IPS-20b (cell line): ENCODE results near the gene ZNRF1.

Experiments used
- H3K27ac ChIP-seq: one replicate; pipeline ENCODE4 v1.5.1; 2013; ENCODE audit warnings: low read length
- H3K27me3 ChIP-seq: 2 replicates; pipeline ENCODE4 v1.6.1; 2013; ENCODE audit warnings: mild to moderate bottlenecking, low read length, inconsistent platforms; ENCODE audit not compliant: insufficient read depth
- H3K36me3 ChIP-seq: 2 replicates; pipeline ENCODE4 v1.6.1; 2013; ENCODE audit warnings: low read depth, mild to moderate bottlenecking, inconsistent platforms, low read length, moderate library complexity; ENCODE audit not compliant: insufficient read depth
- H3K4me1 ChIP-seq: 2 replicates; pipeline ENCODE4 v1.6.1; 2013; ENCODE audit warnings: mild to moderate bottlenecking, control low read depth, inconsistent platforms, low read length, moderate library complexity; ENCODE audit not compliant: insufficient read depth
- H3K4me3 ChIP-seq: 2 replicates; pipeline ENCODE4 v1.5.1; 2013; ENCODE audit warnings: mild to moderate bottlenecking, low read length, inconsistent platforms
- H3K9ac ChIP-seq: 2 replicates; pipeline ENCODE4 v1.6.1; 2013; ENCODE audit warnings: low read depth, mild to moderate bottlenecking, inconsistent platforms, low read length, moderate library complexity
- H3K9me3 ChIP-seq: 2 replicates; pipeline ENCODE4 v1.6.1; 2013; ENCODE audit warnings: mild to moderate bottlenecking, low read depth, low read length, inconsistent platforms; ENCODE audit not compliant: insufficient read depth

ZNRF1 gene

DNA sequence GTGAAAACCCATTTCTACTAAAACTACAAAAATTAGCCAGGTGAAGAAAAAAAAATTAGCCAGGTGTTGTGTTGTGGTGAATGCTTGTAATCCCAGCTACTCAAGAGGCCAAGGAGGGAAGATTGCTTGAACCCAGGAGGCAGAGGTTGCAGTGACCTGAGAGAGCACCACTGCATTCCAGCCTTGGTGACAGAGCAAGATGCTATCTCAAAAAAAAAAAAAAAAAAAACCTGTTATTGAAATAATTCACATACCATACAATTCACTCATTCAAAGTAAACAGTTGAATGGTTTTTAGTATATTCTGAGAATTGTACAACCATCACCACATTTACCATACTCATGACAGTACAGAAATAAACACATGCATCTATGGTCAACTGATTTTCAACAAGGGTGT, 31.0 kb downstream of the ZNRF1 start:
- H3K9me3 ChIP-seq: no peaks in the 10 kb centered on the region
- H3K27ac ChIP-seq: no peak overlapping the region
- no peaks in the 10 kb centered on the region for H3K27me3 ChIP-seq
- no peaks in the 10 kb centered on the region for H3K4me1 ChIP-seq
- no peaks in the 10 kb centered on the region for H3K36me3 ChIP-seq
- no peak overlapping the region for H3K4me3 ChIP-seq
- H3K9ac ChIP-seq: no peak overlapping the region

DNA sequence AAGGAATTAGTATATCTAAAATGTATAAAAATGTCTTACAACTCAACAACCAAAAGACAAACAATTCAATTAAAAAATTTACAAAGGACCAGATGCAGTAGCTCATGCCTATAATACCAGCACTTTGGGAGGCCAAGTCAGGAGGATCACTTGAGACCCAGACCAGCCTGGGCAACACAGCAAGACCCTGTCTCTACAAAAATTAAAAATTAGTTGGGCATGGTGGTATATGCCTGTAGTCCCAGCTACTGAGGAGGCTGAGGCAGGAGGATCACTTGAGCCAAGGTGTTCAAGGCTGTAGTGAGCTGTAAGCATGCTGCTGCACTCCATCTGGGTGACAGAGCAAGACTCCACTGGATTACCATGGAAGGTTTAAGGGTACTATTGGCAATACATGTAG, 33.8 kb downstream of the ZNRF1 start:
- Histone ChIP-seq H3K27me3 (no peaks in the 10 kb centered on the region), H3K27ac (no peak overlapping the region), H3K9me3 (no peaks in the 10 kb centered on the region; the same call in 1 of the 2 replicates), H3K9ac (no peak overlapping the region), H3K36me3 (peaks cover 7% of the 10 kb centered on the region; the same call in 1 of the 2 replicates), H3K4me3 (no peak overlapping the region), H3K4me1 (no peaks in the 10 kb centered on the region)

DNA sequence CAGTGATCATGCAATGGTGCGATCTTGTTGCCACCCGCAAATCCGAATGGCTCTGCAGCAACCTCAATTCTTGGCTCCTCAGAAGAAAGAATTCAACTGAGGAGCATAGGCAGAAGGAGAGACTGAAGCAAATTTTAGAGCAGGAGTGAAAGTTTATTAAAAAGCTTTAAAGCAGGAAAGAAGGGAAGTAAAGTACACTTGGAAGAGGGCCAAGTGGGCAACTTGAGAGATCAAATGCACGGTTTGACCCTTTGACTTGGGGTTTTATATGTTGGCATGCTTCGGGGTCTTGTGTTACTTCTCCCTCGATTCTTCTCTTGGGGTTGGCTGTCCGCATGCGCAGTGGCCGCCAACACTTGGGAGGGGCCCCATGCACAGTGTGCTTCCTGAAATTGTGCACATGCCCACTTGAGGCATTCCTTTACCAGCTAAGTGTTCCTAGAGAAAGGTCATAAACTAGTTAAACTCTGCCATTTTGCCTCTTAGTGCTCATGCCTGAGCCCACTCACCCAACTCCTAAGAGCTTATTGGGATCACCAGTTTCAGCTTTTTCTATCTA, 36.7 kb downstream of the ZNRF1 start:
- peaks cover 14% of the 10 kb centered on the region; the same call in 1 of the 2 replicates for H3K36me3 ChIP-seq
- H3K4me3 ChIP-seq: no peak overlapping the region
- no peak overlapping the region for H3K9ac ChIP-seq
- no peak overlapping the region for H3K27ac ChIP-seq
- H3K9me3 ChIP-seq: peaks cover 7% of the 10 kb centered on the region; the same call in 1 of the 2 replicates
- no peaks in the 10 kb centered on the region for H3K27me3 ChIP-seq
- peaks cover 6% of the 10 kb centered on the region; the same call in 1 of the 2 replicates for H3K4me1 ChIP-seq

DNA sequence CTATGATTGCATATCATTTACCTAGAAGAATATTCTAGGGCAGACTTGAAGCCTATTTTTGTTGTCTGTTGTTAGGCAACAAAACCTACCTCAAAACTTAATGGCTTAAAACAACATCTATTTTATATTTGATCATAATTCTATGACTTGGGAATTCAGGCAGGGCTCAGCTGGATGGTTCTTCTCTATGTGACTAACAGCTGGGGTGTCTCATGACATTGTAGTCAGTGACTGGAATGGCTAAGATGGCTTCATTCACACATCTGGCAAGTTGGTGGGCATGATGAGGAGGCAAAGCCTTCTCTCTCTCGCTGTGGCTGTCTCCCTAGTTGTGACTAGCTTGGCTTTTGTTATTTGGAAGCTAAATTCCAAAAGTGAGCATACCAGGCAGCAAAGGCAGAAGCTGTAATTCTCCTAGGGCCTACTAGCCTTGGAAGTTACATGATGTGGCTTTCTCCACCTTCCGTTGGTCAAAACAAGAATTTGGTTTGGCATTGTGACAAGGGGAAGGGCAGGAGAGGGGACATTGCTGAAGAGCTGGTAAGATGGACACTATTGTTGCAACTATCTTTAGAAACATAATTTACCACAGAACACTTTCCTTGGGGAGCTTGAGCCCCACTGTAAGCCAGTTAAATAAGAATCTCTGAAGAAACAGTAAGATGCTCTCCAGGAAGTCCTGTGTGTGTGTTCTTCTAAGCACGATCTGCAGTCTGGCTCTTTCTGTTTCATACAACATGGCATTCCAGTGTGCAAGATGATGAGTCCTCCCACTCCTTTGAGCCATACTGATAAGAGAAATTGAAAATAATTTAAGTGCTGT, 39.4 kb downstream of the ZNRF1 start:
- Histone ChIP-seq H3K4me3 (no peak overlapping the region), H3K4me1 (peaks cover 6% of the 10 kb centered on the region; the same call in 1 of the 2 replicates), H3K27me3 (no peaks in the 10 kb centered on the region), H3K9me3 (peaks cover 7% of the 10 kb centered on the region; the same call in 1 of the 2 replicates), H3K36me3 (peaks cover 14% of the 10 kb centered on the region; the same call in 1 of the 2 replicates), H3K27ac (no peak overlapping the region), H3K9ac (no peak overlapping the region)

DNA sequence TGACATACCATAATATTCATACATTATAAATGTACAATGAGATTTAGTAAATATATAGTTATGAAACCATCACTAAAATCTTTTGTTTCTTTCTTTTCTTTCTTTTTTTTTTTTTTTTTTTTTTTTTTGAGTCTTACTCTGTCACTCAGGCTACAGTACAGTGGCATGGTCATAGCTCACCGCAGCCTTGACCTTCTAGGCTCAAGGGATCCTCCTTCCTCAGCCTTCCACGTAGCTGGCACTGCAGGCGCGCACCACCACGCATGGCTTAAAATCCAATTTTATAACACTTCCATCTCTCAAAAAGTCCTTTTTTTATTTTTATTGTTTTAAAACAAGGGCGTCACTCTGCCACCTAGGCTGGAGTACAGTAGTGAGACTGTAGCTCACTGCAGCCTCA, 41.1 kb downstream of the ZNRF1 start:
- Histone ChIP-seq H3K27me3 (no peaks in the 10 kb centered on the region), H3K4me3 (no peak overlapping the region), H3K9me3 (peaks cover 7% of the 10 kb centered on the region; the same call in 1 of the 2 replicates), H3K4me1 (peaks cover 6% of the 10 kb centered on the region; the same call in 1 of the 2 replicates), H3K9ac (no peak overlapping the region), H3K27ac (no peak overlapping the region), H3K36me3 (peaks cover 14% of the 10 kb centered on the region; the same call in 1 of the 2 replicates)

DNA sequence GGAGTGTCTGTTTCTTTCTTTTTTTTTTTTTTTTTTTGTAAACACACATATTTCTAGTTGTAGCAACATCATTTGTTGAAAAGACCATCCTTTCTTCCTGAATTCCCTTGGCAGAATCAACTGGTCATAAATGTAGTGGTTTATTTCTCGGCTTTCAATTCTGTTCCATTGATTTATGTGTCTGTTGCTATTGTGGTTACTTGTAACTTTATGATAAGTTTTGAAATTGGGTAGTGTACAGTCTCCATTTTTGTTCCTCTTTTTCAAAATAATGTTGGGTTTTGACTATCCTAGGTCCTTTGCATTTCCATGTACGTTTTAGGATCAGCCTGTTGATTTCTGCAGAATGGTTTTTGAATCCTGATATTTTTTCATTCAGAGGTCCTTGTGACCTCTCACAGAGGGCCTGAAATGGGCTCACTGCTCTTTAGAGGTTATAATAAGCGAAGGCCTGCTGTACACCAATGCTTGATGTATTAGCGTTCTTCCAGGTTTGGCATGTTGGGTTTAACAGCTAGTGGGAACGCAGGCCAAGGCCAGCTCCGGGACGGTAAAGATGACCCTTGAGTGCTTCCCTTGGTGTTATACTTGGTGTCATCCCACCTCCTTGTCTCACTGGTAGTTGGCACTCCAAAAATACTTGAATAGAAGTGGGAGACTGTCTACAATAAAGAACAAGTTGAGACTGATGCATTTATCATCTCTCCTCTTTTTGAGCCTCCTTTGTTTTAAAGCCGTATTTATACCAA, 43.8 kb downstream of the ZNRF1 start:
- peaks cover 7% of the 10 kb centered on the region; the same call in 1 of the 2 replicates for H3K9me3 ChIP-seq
- H3K9ac ChIP-seq: no peak overlapping the region
- no peaks in the 10 kb centered on the region for H3K27me3 ChIP-seq
- peaks cover 8% of the 10 kb centered on the region; the same call in 1 of the 2 replicates for H3K36me3 ChIP-seq
- H3K4me1 ChIP-seq: peaks cover 6% of the 10 kb centered on the region; the same call in 1 of the 2 replicates
- H3K4me3 ChIP-seq: no peak overlapping the region
- H3K27ac ChIP-seq: no peak overlapping the region

DNA sequence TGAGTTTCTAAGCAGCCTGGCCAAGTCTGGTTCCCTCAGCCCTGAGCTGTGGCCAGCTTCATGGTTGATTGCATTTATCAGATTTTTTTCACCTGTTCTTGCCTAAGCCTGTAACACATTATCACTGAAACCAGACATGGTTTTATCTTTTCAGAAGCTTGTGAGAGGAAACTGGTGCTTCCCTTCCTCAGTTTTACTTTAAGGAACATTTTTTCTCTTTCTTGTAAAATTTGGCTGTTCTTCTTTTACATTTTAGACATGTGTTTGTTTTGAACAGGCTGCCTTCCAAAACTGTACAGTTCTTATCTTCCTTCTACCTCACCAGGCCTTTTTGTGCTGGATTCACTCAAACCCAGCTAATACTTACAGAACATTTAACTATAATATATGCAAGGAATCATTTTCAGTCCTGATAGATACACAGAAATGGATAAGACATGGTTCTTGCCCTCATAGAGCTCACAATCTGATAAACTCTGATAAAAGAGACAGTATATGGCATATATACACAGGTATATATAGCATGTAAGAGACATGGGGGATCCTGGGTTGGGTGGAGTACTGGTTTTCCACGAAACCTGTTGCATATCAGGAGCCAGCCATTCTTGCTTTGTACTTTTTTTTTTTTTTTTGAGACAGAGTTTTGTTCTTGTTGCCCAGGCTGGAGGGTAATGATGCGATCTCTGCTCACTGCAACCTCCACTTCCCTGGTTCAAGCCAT, 44.5 kb downstream of the ZNRF1 start:
- Histone ChIP-seq H3K36me3 (0 out of 2 replicates have a peak, but pooled peaks cover under 1% of the 10 kb centered on the region), H3K27me3 (no peaks in the 10 kb centered on the region), H3K27ac (no peak overlapping the region), H3K4me3 (no peak overlapping the region), H3K9me3 (0 out of 2 replicates have a peak, but pooled peaks cover 1% of the 10 kb centered on the region), H3K4me1 (peaks cover 6% of the 10 kb centered on the region; the same call in 1 of the 2 replicates), H3K9ac (no peak overlapping the region)

DNA sequence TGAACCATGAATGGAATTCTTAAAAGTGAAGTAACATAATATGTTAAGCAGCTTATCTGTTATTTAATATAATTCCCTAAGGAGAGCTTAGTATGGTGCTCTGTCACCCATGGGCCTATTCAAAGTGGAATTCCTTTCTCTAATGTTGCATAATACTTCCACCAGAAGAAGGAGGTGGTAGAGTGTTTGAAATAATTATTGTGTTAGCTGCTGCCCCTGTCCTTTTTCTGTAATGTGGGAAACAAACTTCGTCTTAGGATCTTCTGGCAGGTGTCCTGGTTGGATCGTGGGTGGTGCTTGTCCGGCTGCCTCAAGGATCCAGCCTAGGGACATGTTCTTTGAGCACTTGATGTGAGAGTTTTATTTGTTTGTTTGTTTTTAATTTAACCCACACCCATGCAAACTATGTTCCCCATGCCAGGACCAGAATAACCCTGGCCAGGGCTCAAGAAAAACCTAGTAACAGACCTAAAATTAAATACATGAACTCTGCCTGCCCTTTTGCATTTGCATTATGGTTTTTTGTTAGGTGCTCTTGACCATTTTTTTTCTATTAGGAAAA, 46.1 kb downstream of the ZNRF1 start:
- Histone ChIP-seq H3K36me3 (no peaks in the 10 kb centered on the region), H3K4me1 (no peaks in the 10 kb centered on the region), H3K9me3 (no peaks in the 10 kb centered on the region), H3K27ac (no peak overlapping the region), H3K4me3 (no peak overlapping the region), H3K27me3 (no peaks in the 10 kb centered on the region), H3K9ac (no peak overlapping the region)

DNA sequence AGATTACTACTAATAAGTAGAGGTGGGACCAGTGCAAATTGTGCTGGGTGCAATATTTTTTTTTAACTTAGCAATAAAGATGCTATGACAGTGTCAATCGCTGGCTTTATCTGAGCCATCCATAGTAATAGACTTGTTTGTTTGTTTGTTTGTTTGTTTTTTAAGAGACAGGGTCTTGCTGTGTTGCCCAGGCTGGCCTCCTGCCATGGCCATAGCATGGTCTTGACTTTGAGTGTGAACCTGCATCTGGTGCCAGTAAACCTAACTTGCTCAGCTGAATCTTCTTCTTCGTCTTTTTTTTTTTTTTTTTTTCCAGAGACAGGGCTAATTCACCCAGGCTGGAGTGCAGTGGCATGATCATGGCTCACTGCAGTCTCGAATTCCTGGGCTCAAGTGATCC, 46.6 kb downstream of the ZNRF1 start:
- Histone ChIP-seq H3K9me3 (no peaks in the 10 kb centered on the region), H3K27me3 (no peaks in the 10 kb centered on the region), H3K9ac (no peak overlapping the region), H3K4me1 (no peaks in the 10 kb centered on the region), H3K27ac (no peak overlapping the region), H3K36me3 (no peaks in the 10 kb centered on the region), H3K4me3 (no peak overlapping the region)

DNA sequence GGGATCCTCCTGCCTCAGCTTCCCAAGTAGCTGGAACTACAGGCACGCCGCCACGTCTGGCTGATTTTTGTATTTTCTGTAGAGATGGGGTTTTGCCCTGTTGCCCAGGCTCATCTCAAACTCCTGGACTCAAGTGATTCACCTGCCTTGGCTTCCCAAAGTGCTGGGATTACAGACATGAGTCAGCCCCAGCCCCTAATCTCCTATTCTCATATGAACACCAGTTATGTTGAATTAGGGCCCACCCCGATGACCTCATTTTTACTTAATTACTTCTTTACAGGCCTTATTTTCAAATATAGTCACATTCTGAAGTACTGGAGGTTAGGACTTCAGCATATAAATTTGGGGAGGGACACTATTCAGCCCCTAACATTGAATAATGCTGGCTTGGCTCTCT, 49.2 kb downstream of the ZNRF1 start:
- no peak overlapping the region for H3K27ac ChIP-seq
- H3K27me3 ChIP-seq: no peaks in the 10 kb centered on the region
- no peak overlapping the region for H3K4me3 ChIP-seq
- H3K9ac ChIP-seq: no peak overlapping the region
- no peaks in the 10 kb centered on the region for H3K9me3 ChIP-seq
- no peaks in the 10 kb centered on the region for H3K36me3 ChIP-seq
- peaks cover 6% of the 10 kb centered on the region; the same call in 1 of the 2 replicates for H3K4me1 ChIP-seq

DNA sequence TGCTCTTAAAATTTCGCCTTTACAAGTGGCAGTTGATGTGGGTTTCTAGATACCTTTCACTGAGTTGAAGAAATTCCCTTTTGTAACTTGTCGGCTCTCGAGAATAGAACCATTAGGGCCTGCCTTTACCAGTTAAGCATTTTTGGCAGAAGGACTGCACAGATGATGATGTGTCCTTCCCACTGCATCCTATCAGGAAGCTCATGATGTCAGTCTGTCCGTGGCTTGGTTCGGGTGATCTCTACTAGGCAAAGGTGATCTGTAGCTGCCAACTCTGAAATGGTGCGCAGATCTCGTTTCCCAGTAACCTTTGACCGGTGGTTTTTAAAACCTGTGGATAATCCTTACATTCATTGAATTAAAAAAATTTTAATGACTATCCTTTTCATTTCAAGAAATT, 49.7 kb downstream of the ZNRF1 start:
- no peak overlapping the region for H3K9ac ChIP-seq
- no peaks in the 10 kb centered on the region for H3K27me3 ChIP-seq
- no peak overlapping the region for H3K27ac ChIP-seq
- H3K4me3 ChIP-seq: no peak overlapping the region
- peaks cover 7% of the 10 kb centered on the region; the same call in 1 of the 2 replicates for H3K4me1 ChIP-seq
- no peaks in the 10 kb centered on the region for H3K36me3 ChIP-seq
- no peaks in the 10 kb centered on the region for H3K9me3 ChIP-seq
